ENCODE results near the gene PCLAF. TPM values are rescaled to one million over a fixed set of nuclear protein-coding genes. Genes with fewer than 3 reads are reported as not detected.

The PCLAF gene
- total and polyA plus RNA-seq, 2 of the 8 experiments (the other 6 are each of a cell fraction or from before 2014, with no cell fraction given), result 76.2 to 124 TPM

DNA sequence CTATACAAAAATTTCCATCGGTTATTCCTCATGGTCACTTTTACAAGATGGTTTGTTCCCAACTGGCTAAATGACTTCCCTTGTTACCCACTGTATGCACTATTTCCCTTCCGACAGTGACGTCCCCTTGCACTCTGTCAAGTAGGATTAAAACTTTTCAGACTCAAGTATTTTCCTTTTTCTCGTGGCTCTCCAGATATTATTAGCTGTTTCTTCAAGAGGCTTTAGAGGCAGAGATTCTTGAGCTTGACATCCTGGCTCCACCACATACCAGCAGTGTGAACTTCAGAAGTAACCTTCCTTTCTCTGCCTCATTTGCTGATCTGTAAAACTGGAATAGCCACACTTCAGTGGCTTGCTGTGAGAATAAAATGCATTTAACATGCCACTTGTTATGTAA is 39.3 kb downstream of the PCLAF start:
- no peak overlapping the region for H2AK5ac ChIP-seq (ENCODE audit: low read depth, low read length)
- H3K4me1 ChIP-seq (replicated peaks in 1 of 4; ENCODE audit: control insufficient read depth in 3 of 4, insufficient read depth in 4 of 4, low read length in 3 of 4), result peaks cover 0 to 4% (median 0%) of the 10 kb centered on the region in 4 experiments; a peak in 2 of 7 replicates
- H3K23ac ChIP-seq (ENCODE audit: insufficient read length), result no peak overlapping the region
- no peak overlapping the region for H3K18ac ChIP-seq (ENCODE audit: extremely low read depth, low read length)
- H3K36me3 ChIP-seq (ENCODE audit: control insufficient read depth in 2 of 4, insufficient read depth in 4 of 4, low read length in 3 of 4), result no peaks in the 10 kb centered on the region
- H3K27me3 ChIP-seq (replicated peaks in 1 of 4; ENCODE audit: control insufficient read depth in 3 of 4, extremely low read depth in 1 of 4, insufficient read depth in 3 of 4, low read length in 3 of 4), result no peaks in the 10 kb centered on the region
- ChIA-PET CTCF (ENCODE audit: partially characterized antibody) (interaction anchor here (2.0 kb wide), 1 partner anchor 10 kb away, joined by 9 read pairs; no protein-coding TSS in a partner anchor), POLR2A (ENCODE audit: partially characterized antibody) (interaction anchor here (1.0 to 1.6 kb wide), 3 partner anchors 14 to 248 kb away, joined by 3 read pairs; partner anchors contain the start of genes CIAO2A, CSNK1G1 and TRIP4)
- H2BK12ac ChIP-seq (ENCODE audit: low read depth, low read length), result no peak overlapping the region
- H3K27ac ChIP-seq (ENCODE audit: low read depth, low read length), result no peak overlapping the region
- no peak overlapping the region for H4K5ac ChIP-seq (ENCODE audit: insufficient read length, low read depth, low read length)
- H3K79me2 ChIP-seq (ENCODE audit: control insufficient read depth in 1 of 2, insufficient read depth in 2 of 2, low read length in 2 of 2), result peaks cover 0 to 24% of the 10 kb centered on the region in 2 experiments; a peak in 2 of 4 replicates
- no peaks in the 10 kb centered on the region for H3K23me2 ChIP-seq (ENCODE audit: low read depth, low read length)
- no peak overlapping the region for H2BK20ac ChIP-seq (ENCODE audit: low read length)
- H4K91ac ChIP-seq (replicated peaks; ENCODE audit: insufficient read length, low read length), result no peak overlapping the region
- H3K14ac ChIP-seq (ENCODE audit: insufficient read length), result no peak overlapping the region
- no peak overlapping the region for H2BK5ac ChIP-seq (ENCODE audit: low read depth, low read length)
- H3K9me3 ChIP-seq (ENCODE audit: insufficient read depth in 2 of 2, low read depth in 1 of 2, low read length in 1 of 2), result no peaks in the 10 kb centered on the region
- H3K56ac ChIP-seq (replicated peaks; ENCODE audit: insufficient read length, low read depth, low read length), result no peak overlapping the region
- no peak for FAIRE-seq
- H3K4me3 ChIP-seq (ENCODE audit: extremely low read depth in 1 of 4, insufficient read depth in 2 of 4, low read depth in 3 of 4, low read length in 4 of 4), result no peak overlapping the region
- H3K79me1 ChIP-seq (ENCODE audit: low read depth, low read length), result no peaks in the 10 kb centered on the region
- no peak overlapping the region for H2BK120ac ChIP-seq (replicated peaks; ENCODE audit: low read depth, low read length)
- 94% methylated on average over 4 of the region's 4 CpGs; no CpG with 5 or more reads in 1 of the 2 experiments for WGBS, 2 experiments (ENCODE audit: extremely low coverage in 1 of 2, insufficient coverage in 1 of 2, insufficient read length in 1 of 2, insufficient replicate concordance in 2 of 2, low coverage in 1 of 2, low lambda C conversion rate in 2 of 2, missing lambda C conversion rate in 1 of 2)
- DNase-seq (ENCODE audit: low read depth in 1 of 2, low spot score in 2 of 2), result no peak
- no peak overlapping the region for H4K8ac ChIP-seq (ENCODE audit: extremely low read depth, insufficient read depth, low read length)
- H2BK15ac ChIP-seq (ENCODE audit: low read length), result no peak overlapping the region
- no peak overlapping the region for H2AFZ ChIP-seq (ENCODE audit: low read length)
- H3K4me2 ChIP-seq (ENCODE audit: insufficient read depth in 1 of 2, low read depth in 2 of 2, low read length in 2 of 2), result no peak overlapping the region
- no peaks in the 10 kb centered on the region for H4K20me1 ChIP-seq (replicated peaks in 1 of 2; ENCODE audit: control insufficient read depth in 1 of 2, insufficient read depth in 2 of 2, low read length in 2 of 2)
- H3K4ac ChIP-seq (replicated peaks; ENCODE audit: insufficient read length, low read depth, low read length), result no peak overlapping the region
- no peak overlapping the region for H3K9ac ChIP-seq (replicated peaks in 1 of 4; ENCODE audit: extremely low read depth in 1 of 4, low read depth in 3 of 4, low read length in 3 of 4)
- TF ChIP-seq YY1 (IDR thresholded peaks at IDR 0.05; ENCODE audit: low read depth, low read length) (no peak), SUZ12 (IDR thresholded peaks at IDR 0.05; ENCODE audit: low read length) (no peak), POLR2A (IDR thresholded peaks at IDR 0.05; ENCODE audit: control extremely low read depth in 1 of 2, low read depth in 2 of 2, low read length in 2 of 2) (no peak), SIX5 (IDR thresholded peaks at IDR 0.05; ENCODE audit: low read depth, low read length) (no peak), EZH2 (IDR thresholded peaks at IDR 0.05; ENCODE audit: low read depth, low read length, severe bottlenecking) (no peak), ASH2L (IDR thresholded peaks at IDR 0.05; ENCODE audit: low read length) (no peak), HDAC2 (IDR thresholded peaks at IDR 0.05; ENCODE audit: borderline replicate concordance in 1 of 2, low read depth in 2 of 2, low read length in 2 of 2) (no peak), TCF12 (IDR thresholded peaks at IDR 0.05; ENCODE audit: low read depth, low read length) (no peak), SAP30 (IDR thresholded peaks at IDR 0.05; ENCODE audit: insufficient read depth, insufficient replicate concordance, low read length) (no peak), EGR1 (IDR thresholded peaks at IDR 0.05; ENCODE audit: borderline replicate concordance, low read depth, low read length) (no peak), TBP (IDR thresholded peaks at IDR 0.05; ENCODE audit: low read depth, low read length) (no peak), CREB1 (IDR thresholded peaks at IDR 0.05) (no peak)
- TF ChIP-seq, protein P1, sequence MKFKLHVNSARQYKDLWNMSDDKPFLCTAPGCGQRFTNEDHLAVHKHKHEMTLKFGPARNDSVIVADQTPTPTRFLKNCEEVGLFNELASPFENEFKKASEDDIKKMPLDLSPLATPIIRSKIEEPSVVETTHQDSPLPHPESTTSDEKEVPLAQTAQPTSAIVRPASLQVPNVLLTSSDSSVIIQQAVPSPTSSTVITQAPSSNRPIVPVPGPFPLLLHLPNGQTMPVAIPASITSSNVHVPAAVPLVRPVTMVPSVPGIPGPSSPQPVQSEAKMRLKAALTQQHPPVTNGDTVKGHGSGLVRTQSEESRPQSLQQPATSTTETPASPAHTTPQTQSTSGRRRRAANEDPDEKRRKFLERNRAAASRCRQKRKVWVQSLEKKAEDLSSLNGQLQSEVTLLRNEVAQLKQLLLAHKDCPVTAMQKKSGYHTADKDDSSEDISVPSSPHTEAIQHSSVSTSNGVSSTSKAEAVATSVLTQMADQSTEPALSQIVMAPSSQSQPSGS (IDR thresholded peaks at IDR 0.05; ENCODE audit: low read length), result no peak

All from H1 (cell line).